ENCODE measurements around the gene DDX17. TPM values are rescaled to one million over a fixed set of nuclear protein-coding genes. Genes with fewer than 3 reads are reported as not detected.

The DDX17 gene
- total RNA-seq, 1 experiment from 2014 or later = 529 TPM

DNA sequence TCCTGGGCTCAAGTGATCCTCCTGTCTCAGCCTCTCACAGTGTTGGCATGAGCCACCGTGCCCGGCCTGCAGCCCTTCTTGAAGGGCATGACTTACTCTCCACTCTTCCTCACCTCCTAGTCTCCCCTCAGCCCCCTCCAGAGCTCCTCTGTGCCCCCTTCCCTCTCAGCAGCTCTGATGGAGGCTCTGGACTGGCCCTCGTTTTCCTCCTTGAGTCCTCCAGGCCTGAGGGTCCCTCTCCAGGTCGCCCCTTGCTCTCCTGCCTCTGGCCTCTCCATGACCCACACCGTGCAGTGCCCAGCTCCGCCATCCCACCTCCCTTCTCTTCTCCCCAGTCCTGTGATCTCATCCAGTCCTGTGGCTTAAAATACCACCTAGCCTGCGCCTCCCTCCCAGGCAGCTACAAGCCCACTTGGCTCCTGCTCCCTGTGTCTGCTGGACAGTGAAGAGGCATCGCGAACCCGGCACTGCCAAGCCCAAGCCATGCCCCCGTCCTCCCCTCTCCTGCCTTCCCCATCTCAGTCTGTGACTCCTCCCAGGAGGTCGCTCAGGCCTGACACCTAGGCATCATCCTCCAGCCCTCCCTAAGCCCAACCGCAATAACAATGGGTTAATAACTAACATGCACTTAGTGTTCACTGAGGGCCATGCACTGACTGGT is 63.0 kb downstream of the DDX17 start:
- Histone ChIP-seq H3K9ac (ENCODE audit: extremely low read depth, insufficient read length, low read length) (no peak overlapping the region), H3K23me2 (ENCODE audit: insufficient read length, low read depth, low read length, poor library complexity, severe bottlenecking) (peaks cover 2% of the 10 kb centered on the region), H2BK120ac (ENCODE audit: low read depth, low read length, poor library complexity, severe bottlenecking) (no peak overlapping the region), H3K27me3 (ENCODE audit: insufficient read depth, low read length) (no peaks in the 10 kb centered on the region), H2BK20ac (ENCODE audit: low read depth, low read length, poor library complexity, severe bottlenecking) (no peak overlapping the region), H3K4me2 (ENCODE audit: insufficient read depth, insufficient read length, low read length) (no peak overlapping the region), H3T11ph (ENCODE audit: low read length) (no peak overlapping the region), H3K56ac (ENCODE audit: insufficient read length, low read depth, low read length) (no peak overlapping the region), H2AFZ (ENCODE audit: low read length) (no peak overlapping the region), H2BK5ac (ENCODE audit: insufficient read length, low read length) (no peak overlapping the region), H3K27ac (ENCODE audit: insufficient read length, low read depth, low read length) (no peak overlapping the region), H2BK15ac (ENCODE audit: low read depth, low read length) (no peak overlapping the region), H3K18ac (ENCODE audit: insufficient read length, low read depth, low read length) (no peak overlapping the region), H4K91ac (ENCODE audit: insufficient read length, low read depth, low read length) (no peak overlapping the region), H3K23ac (ENCODE audit: insufficient read length, low read depth, low read length) (no peak overlapping the region), H4K5ac (ENCODE audit: insufficient read length, low read depth, low read length) (no peak overlapping the region), H3K79me1 (ENCODE audit: insufficient read depth, low read depth, low read length, poor library complexity, severe bottlenecking) (no peaks in the 10 kb centered on the region), H3K4ac (ENCODE audit: low read depth, low read length) (no peak overlapping the region), H4K8ac (replicated peaks; ENCODE audit: insufficient read length, low read depth, low read length) (no peak overlapping the region), H3K9me3 (ENCODE audit: control insufficient read depth, low read depth, low read length) (no peaks in the 10 kb centered on the region), H2BK12ac (ENCODE audit: insufficient read length, low read depth, low read length) (no peak overlapping the region), H3K14ac (ENCODE audit: insufficient read depth, low read length) (no peak overlapping the region), H4K20me1 (ENCODE audit: control insufficient read depth, insufficient read depth, insufficient read length) (no peaks in the 10 kb centered on the region), H3K4me1 (ENCODE audit: insufficient read depth, low read length) (no peaks in the 10 kb centered on the region), H3K79me2 (ENCODE audit: insufficient read depth, low read length) (no peaks in the 10 kb centered on the region), H2AK5ac (ENCODE audit: insufficient read length, low read length) (no peak overlapping the region)
- Mint-ChIP-seq H3K4me1 (peaks cover 6 to 17% of the 10 kb centered on the region in 2 experiments), H3K27me3 (ENCODE audit: low read depth) (peaks cover 15% of the 10 kb centered on the region), H3K4me3 (no peak overlapping the region), H3K9me3 (no peaks in the 10 kb centered on the region; a peak in 1 of 5 replicates), H3K27ac (peak overlapping the region in 2 of 3 experiments; percentile 9 to 65; a peak in 3 of 7 replicates), H3K36me3 (ENCODE audit: insufficient read depth in 1 of 3, low read depth in 3 of 3) (no peaks in the 10 kb centered on the region)
- no peak for DNase-seq
- no CpG with 5 or more reads among the region's 13 CpGs for WGBS (ENCODE audit: extremely low coverage, insufficient read length, low lambda C conversion rate)
- TF ChIP-seq, protein P1, sequence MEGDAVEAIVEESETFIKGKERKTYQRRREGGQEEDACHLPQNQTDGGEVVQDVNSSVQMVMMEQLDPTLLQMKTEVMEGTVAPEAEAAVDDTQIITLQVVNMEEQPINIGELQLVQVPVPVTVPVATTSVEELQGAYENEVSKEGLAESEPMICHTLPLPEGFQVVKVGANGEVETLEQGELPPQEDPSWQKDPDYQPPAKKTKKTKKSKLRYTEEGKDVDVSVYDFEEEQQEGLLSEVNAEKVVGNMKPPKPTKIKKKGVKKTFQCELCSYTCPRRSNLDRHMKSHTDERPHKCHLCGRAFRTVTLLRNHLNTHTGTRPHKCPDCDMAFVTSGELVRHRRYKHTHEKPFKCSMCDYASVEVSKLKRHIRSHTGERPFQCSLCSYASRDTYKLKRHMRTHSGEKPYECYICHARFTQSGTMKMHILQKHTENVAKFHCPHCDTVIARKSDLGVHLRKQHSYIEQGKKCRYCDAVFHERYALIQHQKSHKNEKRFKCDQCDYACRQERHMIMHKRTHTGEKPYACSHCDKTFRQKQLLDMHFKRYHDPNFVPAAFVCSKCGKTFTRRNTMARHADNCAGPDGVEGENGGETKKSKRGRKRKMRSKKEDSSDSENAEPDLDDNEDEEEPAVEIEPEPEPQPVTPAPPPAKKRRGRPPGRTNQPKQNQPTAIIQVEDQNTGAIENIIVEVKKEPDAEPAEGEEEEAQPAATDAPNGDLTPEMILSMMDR (conservative IDR thresholded peaks at IDR 0.05) = no peak
